Suprapubic skin (tissue), 4 donors: ENCODE data around the gene CDH4.

Source experiments
- EP300 ChIP-seq: sonication (generic); formaldehyde crosslinking; IDR thresholded peaks from one replicate; pipeline ENCODE4 v1.6.1; 2017; ENCODE audit warnings: antibody characterized with exemption
- POLR2A ChIP-seq, 2 donors: fragments of 450-650 bp; IDR thresholded peaks; one replicate each; pipeline ENCODE4 v1.6.1; 2017; ENCODE audit warnings: antibody characterized with exemption in 2 of 2, mild to moderate bottlenecking in 2 of 2, moderate library complexity in 2 of 2
- POLR2AphosphoS5 ChIP-seq, 3 donors: sonication (generic); formaldehyde crosslinking; IDR thresholded peaks; one replicate each; pipeline ENCODE4 v1.6.1; 2017; ENCODE audit warnings: antibody characterized with exemption in 3 of 3
- TF ChIP-seq, protein P1 (sequence below), 2 donors: fragments of 200-600 bp in 1 of 2; fragments of 450-650 bp in 1 of 2; sonication (generic) in 1 of 2; IDR thresholded peaks; one replicate each; pipeline ENCODE4 v1.5.1; 2016 to 2019; ENCODE audit warnings: antibody characterized with exemption in 2 of 2, mild to moderate bottlenecking in 1 of 2, moderate library complexity in 1 of 2

DNA sequence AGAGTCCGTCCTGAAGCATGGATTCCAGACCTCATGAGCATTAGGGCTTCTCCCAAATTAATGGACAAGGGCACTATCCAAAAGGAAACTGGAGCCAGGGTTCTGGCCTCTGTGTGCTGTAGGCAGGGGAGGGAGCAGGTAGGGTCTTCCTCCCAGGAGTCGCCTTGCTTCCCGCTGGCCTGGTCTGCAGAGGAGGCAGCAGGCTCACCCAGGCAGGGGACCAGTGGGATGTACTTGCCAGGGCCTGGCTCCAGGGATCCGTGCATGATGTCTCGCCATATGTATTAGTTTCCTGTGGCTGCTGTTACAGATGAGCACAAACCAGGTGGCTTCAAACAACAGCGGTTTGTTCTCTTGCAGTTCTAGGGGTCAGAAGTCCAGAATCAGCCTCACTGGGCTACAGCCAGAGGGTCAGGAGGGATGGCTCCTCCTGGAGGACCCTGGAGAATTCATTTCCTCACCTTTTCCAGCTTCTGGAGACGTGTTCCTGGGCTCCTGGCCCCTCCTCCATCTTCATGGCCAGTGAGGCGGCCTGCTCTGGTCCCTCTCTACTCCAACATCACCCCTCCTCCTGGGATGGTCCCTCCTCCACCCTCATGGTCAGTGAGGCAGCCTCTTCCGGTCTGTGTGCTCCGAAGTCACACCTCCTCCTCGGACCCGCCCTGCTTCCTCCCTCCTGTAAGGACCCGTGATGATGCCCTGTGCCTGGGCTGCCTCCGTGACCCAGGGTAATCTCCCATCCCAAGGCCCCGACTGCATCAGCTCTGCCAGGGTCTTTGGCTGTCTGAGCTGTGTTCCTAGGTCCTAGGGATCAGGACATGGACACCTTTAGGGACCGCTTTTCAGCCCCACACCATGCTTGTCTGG lies 329.1 kb downstream of the CDH4 start:
- no peak for TF ChIP-seq POLR2AphosphoS5 (IDR thresholded peaks at IDR 0.05)
- TF ChIP-seq, protein P1, sequence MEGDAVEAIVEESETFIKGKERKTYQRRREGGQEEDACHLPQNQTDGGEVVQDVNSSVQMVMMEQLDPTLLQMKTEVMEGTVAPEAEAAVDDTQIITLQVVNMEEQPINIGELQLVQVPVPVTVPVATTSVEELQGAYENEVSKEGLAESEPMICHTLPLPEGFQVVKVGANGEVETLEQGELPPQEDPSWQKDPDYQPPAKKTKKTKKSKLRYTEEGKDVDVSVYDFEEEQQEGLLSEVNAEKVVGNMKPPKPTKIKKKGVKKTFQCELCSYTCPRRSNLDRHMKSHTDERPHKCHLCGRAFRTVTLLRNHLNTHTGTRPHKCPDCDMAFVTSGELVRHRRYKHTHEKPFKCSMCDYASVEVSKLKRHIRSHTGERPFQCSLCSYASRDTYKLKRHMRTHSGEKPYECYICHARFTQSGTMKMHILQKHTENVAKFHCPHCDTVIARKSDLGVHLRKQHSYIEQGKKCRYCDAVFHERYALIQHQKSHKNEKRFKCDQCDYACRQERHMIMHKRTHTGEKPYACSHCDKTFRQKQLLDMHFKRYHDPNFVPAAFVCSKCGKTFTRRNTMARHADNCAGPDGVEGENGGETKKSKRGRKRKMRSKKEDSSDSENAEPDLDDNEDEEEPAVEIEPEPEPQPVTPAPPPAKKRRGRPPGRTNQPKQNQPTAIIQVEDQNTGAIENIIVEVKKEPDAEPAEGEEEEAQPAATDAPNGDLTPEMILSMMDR (IDR thresholded peaks at IDR 0.05), result no peak
- no peak for TF ChIP-seq POLR2A (IDR thresholded peaks at IDR 0.05)
- TF ChIP-seq EP300, result no peak
